GM21390 (cell line): ENCODE results near the gene BCL2L13.

Source experiments
- ATAC-seq: cut with Tn5 transposase; IDR thresholded peaks from one replicate; pipeline ENCODE4 v1.9.1; 2021; ENCODE audit not compliant: unreplicated experiment

Gene BCL2L13

DNA sequence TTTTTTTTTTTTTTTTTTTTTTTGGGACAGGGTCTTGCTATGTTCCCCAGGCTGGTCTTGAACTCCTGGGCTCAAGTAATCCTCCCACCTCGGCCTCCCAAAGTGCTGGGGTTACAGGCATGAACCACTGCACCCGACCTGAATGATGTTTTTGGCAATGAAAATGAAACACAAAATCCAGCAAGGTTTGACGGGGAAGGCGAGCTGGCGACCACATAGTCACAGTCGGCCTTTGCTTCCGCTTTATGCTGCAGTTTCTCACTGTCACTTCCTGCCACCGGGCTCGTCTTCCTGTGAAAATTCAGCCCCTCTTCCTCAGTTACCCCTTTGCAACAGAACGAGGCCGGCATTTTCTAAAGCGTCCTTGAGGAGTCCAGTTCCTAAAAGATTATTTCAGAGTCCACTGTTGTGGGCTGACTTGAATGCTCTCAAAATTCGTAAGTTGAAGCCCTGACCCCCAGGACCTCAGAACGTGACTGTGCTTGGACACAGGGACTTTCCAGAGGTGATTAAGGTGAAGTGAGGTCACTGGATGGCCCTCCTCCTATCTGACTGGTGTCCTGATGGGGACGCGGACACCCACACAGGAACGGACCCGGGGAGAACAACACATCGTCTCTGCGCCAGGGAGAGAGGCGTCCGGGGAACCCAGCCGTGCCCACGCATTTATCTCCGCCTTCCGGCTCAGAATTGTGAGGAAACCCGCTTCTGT, 138.6 kb downstream of the BCL2L13 start:
- peak; percentile 23 for ATAC-seq

DNA sequence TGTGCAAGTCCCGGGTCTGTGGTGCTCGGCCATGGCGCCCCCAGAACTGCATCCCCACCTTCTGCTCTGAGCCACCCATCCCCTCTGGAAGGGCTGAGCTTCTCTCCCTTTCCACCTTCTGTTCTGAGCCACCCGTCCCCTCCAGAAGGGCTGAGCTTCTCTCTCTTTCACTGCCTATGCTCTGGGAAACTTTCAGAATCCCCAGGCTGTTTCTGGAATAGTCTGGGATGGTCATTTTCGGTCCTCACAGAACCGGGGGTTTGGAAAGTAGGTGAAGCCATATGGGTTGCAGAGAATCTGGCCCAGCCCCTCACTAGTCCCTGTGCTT, 139.1 kb downstream of the BCL2L13 start:
- no peak for ATAC-seq

DNA sequence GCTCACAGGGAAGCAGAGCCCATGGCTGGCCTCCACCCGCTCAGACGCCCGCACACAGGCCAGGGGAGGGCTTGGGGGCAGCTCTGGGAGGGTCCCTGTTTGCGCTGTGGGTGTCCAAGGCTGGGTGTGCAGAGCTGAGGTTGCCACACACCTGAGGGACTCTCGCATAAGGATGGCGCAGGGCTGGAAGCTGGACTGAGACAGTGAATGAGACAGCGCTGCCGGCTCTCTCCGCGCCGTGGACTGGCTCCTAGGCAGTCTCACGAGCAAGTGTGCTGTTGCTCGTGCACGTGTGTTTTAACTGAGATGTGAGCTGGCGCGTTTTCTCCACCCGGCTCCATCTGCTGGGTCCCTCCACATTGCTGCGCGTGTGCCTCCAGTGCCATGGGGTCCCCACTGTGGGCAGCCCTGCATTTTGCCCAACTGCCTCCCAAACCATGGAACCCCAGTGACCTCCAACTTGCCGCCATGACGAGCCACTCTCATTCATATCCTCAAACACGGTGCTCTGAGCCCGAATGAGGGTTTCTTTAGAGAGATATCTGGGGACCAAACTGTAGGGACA, 139.9 kb downstream of the BCL2L13 start:
- ATAC-seq, result no peak

DNA sequence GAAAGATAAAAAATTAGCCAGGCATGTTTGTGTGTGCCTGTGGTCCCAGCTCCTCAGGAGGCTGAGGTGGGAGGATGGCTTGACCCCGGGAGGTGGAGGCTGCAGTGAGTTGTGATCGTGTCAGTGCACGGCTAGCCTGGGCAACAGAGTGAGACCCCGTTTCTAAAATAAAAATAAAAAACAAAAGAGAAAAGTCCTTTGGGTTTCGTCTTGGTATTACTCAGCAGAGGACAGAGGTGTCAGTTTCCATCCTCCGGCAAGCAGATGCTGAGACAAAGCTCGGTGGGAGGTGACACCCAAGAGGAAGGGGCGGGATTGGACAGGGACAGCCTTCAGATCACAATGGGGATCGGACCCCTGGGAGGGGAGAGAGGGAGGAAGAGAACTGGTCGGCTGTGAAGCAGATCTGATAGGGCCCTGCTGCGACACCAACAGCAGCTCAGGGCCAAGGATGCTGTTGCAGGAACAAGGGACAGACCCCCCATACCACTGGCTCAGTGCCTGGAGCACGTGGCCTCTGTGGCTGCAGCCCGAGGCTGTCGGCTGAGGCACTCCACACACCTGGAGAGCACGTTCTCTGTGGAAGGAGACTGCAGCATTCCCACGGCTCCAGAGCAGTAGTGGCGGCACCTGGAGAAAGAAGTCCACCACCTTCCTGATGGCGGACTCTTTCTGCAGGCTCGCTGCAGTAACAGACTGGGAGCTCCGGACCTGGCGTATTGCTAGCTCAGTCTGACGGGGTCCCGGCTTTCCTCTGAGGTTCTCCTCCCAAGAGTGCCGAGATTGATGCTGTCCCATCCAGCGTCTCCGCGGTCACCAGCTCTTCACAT, 140.9 kb downstream of the BCL2L13 start:
- no peak for ATAC-seq

DNA sequence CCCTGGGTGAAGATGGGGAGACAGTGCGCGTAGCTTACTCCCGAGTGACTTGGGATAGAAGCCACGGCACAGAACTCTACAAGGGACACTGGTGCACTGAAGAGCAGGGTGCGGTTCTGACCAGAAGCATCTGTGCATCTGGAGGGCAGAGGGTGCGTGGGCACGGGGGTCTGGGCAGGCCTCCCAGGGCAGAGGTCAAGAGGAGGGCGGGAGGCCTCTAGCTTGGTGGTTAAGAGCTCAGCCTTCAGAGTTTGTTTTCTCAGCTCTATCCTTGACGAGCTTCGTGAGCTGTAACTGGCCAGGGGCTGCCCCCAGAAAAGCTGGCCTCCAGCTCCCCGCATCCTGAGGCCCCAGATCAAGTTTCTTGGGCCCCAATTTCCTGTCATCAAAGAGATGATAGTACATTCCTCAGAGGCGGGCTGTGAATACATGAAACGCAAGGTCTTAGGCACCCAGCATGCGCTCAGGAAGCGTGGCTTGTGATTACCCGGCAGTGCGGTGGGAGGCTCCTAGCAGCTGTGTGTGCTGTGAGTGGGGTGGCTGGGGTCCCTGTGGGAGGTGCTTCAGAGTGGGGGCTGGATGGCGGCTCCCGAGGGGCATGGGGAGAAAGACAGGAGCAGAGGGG, 141.7 kb downstream of the BCL2L13 start:
- ATAC-seq, result no peak
